Stimulated activated CD4-positive, alpha-beta T cell treated with anti-CD3 and anti-CD28 coated beads, Interleukin-15, amount 100 ng/mL, for 24 hours (primary cell): ENCODE data around the gene CXXC1.
"Not testable (repeated sequence)": the region's sequence is repeated elsewhere in the genome, so short reads cannot be mapped to it uniquely, and the experiment has no call there.

Source experiments
- DNase-seq: peaks from one replicate; pipeline ENCODE4 v3.0.0-alpha.2; 2020

CXXC1 gene

GRCh38 chr18:50274044-50274442, 13.4 kb downstream of the CXXC1 start:
- no peak for DNase-seq

- DNase-seq: no peak
These were observed 14.1 kb downstream of the CXXC1 start for GRCh38 chr18:50273203-50274043.

DNA sequence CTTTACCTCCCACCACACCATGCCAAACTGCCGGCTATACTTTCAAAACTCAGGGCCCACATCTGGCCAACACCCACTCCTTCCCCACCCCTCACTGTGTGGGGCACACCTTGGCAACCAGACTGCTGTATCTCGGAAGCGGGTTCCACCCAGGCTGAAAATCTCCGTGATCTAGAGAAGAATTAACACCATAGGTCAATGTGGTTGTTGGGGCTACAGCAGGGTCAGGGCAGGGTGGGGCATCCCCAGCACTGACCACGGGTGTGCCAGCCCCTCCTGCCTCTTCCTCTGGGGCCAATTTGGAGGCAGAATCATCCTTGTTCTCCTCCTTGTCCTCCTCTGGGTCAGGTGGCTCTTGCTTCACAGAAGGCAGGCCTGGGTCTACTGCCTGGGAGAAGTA, 14.9 kb downstream of the CXXC1 start:
- DNase-seq: no peak

- peak; percentile 89 for DNase-seq
These were observed 19.3 kb downstream of the CXXC1 start for GRCh38 chr18:50268022-50268747.

DNA sequence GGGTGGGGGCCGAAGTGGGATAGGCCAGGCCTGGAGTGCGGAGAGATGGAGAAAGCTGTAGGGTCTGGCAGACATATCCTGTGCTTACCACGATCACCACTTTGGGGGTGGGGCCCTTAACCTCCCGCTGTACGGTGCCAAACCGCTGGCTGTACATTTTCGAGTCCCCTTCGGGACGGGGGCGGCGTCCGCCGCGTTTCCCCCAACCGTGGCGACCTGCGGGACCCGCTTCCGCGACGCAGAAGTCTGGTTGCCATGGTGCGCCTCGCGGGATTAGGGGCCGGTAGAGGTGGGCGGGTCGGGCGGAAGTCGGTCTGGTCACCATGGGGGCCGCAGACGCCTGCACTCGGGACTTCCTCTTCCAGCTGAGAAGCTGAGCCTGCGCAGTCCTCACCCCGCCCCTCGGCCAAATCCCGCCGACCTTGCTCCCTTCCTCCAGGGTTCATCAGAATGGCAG, 21.2 kb downstream of the CXXC1 start, which contains the start of gene CFAP53:
CFAP53 (minus strand) TSS at position 248 of the 457 bp plus-strand sequence; CDS start at position 157, 91 bp downstream.
- peak; percentile 94 for DNase-seq

DNA sequence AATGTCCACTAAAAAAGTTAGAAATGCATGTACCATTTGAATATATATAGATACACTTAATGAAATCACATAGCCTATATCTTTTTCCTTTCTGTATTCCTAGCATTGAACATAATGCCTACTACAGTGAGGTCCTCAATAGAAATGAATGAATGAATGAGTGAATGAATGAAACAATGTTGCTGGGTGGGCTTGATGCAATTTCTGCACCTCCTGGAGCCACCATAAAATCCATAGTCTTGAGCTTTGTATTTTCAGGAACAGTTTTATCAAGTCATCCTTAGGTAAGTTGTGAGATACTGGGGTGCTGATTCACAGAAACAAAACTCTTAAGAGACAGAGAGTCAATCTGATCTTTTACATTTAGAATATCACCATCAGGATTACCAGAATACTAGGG, 24.5 kb downstream of the CXXC1 start:
- DNase-seq: no peak

GRCh38 chr18:50250935-50251334, 36.6 kb downstream of the CXXC1 start:
- no peak for DNase-seq

DNA sequence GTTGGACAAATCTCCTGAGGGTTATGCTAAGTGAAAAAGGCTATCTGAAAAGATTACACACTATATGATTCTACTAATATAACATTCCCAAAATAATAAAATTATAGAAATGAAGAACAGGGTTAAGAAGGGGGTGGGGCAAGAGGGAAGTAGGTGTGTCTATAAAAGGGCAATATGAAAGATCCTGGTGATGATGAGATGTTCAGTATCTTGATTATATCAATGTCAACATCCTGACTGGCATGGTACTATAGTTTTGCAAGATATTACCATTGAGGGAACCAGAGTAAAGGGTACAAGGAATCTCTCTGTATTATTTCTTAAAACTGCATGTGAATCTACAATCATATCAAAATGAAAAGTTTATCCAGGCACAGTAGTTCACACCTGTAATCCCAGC, 37.9 kb downstream of the CXXC1 start:
- no peak for DNase-seq

GRCh38 chr18:50247561-50247960, 39.9 kb downstream of the CXXC1 start:
- DNase-seq: no peak

DNA sequence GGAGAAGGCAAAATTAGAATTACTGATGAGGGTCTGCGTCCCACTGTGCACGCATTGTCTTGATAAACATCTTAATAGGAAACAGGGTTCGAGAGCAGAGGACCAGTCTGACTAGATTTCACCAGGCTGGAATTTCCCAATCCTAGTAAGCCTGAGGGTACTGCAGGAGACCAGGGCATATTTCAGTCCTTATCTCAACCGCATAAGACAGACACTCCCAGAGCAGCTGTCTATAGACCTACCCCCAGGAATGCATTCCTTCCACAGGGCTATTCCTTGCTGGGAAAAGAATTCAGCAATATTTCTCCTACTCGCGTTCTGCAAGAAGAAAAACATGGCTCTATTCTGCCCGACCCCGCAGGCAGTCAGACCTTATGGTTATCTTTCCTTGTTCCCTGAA, 45.7 kb downstream of the CXXC1 start:
- not testable (repeated sequence) for DNase-seq

GRCh38 chr18:50240080-50240563, 47.4 kb downstream of the CXXC1 start:
- peak; percentile 11 for DNase-seq

DNA sequence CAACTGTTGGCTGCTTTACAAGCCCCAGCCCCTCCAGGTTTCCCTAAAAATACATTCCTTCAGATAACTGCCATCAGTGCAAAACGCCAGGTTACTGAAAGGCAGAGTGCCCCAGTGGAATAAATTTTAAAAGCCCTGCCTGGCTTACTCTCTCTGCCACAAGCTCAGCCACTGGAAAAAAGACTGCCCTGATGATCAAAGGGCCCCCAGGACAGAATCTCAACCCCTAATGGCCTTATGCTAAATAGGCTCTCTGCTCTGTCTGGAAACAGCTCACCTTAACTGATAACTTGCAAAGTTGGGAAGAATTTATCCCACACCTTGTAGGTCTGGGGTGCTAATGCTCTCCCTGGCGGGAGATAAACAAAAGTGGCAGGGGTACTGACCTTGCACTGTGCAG, 55.1 kb downstream of the CXXC1 start:
- no peak for DNase-seq
